ENCODE results near the gene GSK3B. TPM values are rescaled to one million over a fixed set of nuclear protein-coding genes. Genes with fewer than 3 reads are reported as not detected.

GSK3B gene
- total and polyA plus RNA-seq, 10 of the 15 experiments (the other 5 are each of a cell fraction or from before 2014, with no cell fraction given), result 8.5 to 49.8 (median 25.5) TPM

DNA sequence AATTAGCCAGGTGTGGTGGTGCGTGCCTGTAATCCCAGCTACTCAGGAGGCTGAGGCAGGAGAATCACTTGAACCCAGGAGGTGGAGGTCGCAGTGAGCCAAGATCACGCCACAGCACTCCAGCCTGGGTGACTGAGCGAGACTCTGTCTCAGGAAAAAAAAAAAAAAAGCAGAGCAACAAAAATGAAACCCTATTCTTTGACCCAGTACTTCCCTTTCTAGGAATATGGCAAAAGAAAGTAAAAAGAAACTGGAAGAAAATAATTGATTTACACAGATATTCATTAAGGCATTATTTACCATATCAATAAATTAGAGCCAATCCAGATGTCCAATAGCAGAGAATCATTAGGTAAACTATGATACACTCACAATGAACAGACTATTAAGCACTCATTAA lies 67.0 kb downstream of the GSK3B start (continued):
- TF ChIP-seq, protein P1, sequence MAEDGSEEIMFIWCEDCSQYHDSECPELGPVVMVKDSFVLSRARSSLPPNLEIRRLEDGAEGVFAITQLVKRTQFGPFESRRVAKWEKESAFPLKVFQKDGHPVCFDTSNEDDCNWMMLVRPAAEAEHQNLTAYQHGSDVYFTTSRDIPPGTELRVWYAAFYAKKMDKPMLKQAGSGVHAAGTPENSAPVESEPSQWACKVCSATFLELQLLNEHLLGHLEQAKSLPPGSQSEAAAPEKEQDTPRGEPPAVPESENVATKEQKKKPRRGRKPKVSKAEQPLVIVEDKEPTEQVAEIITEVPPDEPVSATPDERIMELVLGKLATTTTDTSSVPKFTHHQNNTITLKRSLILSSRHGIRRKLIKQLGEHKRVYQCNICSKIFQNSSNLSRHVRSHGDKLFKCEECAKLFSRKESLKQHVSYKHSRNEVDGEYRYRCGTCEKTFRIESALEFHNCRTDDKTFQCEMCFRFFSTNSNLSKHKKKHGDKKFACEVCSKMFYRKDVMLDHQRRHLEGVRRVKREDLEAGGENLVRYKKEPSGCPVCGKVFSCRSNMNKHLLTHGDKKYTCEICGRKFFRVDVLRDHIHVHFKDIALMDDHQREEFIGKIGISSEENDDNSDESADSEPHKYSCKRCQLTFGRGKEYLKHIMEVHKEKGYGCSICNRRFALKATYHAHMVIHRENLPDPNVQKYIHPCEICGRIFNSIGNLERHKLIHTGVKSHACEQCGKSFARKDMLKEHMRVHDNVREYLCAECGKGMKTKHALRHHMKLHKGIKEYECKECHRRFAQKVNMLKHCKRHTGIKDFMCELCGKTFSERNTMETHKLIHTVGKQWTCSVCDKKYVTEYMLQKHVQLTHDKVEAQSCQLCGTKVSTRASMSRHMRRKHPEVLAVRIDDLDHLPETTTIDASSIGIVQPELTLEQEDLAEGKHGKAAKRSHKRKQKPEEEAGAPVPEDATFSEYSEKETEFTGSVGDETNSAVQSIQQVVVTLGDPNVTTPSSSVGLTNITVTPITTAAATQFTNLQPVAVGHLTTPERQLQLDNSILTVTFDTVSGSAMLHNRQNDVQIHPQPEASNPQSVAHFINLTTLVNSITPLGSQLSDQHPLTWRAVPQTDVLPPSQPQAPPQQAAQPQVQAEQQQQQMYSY (CRISPR knock-in tag; IDR thresholded peaks at IDR 0.05), result no peak
- no peak for TF ChIP-seq SMC3 (IDR thresholded peaks at IDR 0.05; ENCODE audit: borderline replicate concordance, low read length)
- TF ChIP-seq CREB1 (IDR thresholded peaks at IDR 0.05; ENCODE audit: low read depth), result no peak
- TF ChIP-seq ETV6 (conservative IDR thresholded peaks at IDR 0.05 in 1 of 2, IDR thresholded peaks at IDR 0.05 in 1 of 2; ENCODE audit: borderline replicate concordance in 1 of 2, low read depth in 1 of 2), result no peak
- TF ChIP-seq NR2F1 (conservative IDR thresholded peaks at IDR 0.05), result no peak
- no peak for TF ChIP-seq POLR2A (IDR thresholded peaks at IDR 0.05; ENCODE audit: low read depth, low read length)
- no peak for TF ChIP-seq GABPA (IDR thresholded peaks at IDR 0.05; ENCODE audit: low read depth)

DNA sequence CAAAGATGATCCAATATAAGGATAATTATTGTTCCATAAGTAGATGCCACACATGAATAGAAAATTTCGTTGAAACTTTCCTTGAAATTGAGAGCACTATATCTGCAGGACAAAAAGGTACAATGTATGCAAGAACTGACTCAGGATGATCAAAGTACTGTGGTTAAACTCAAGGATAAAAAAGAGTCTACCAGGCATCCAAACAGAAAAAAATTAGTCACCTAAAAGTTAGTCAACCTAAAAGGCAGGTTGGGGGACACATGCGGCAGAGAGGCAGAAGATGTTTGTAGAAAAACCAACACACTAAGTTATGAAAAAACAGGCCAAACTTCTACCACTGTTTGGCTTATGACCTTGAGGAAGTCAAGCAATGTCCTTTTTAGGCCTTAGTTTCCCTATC lies 68.7 kb downstream of the GSK3B start:
- ChIA-PET SMC1A (ENCODE audit: uncharacterized antibody, unreplicated experiment) (no interaction called here), POLR2A (no interaction called here), CTCF (no interaction called here), RAD21 (ENCODE audit: unreplicated experiment) (no interaction called here)
- H4K20me1 ChIP-seq (ENCODE audit: control insufficient read depth, insufficient read depth), result no peaks in the 10 kb centered on the region
- DNase-seq (ENCODE audit: low read depth, low spot score) (no peak), ATAC-seq (peak; percentile 28), FAIRE-seq (no peak)
- in situ Hi-C loops (cut with MboI) (no loop called here), intact Hi-C loops (cut with micrococcal nuclease; ENCODE audit: unreplicated experiment) (no loop called here)
- H3K4me1 ChIP-seq (ENCODE audit: control insufficient read depth, insufficient read depth, low read length), result peaks cover 5% of the 10 kb centered on the region
- H2AFZ ChIP-seq (ENCODE audit: control insufficient read depth, low read depth, low read length), result no peak overlapping the region
- no peak overlapping the region for H3K9ac ChIP-seq (ENCODE audit: control insufficient read depth, insufficient read depth, low read length)
- no peak overlapping the region for H3K4me3 ChIP-seq
- no peaks in the 10 kb centered on the region; the same call in 2 of the 3 replicates for H3K9me3 ChIP-seq (replicated peaks; ENCODE audit: control insufficient read depth, insufficient read depth, low read length)
- H3K36me3 ChIP-seq (ENCODE audit: control insufficient read depth in 2 of 2, insufficient read depth in 2 of 2, low read length in 1 of 2), result no peaks in the 10 kb centered on the region; a peak in 1 of 4 replicates
- no peak overlapping the region for H3K4me2 ChIP-seq (ENCODE audit: control insufficient read depth, insufficient read depth)
- no peaks in the 10 kb centered on the region for H3K27me3 ChIP-seq (replicated peaks in 1 of 2; ENCODE audit: control insufficient read depth in 2 of 2, insufficient read depth in 2 of 2, low read length in 1 of 2)
- BruUV-seq (replicated peaks), result no TSS peak
- WGBS (ENCODE audit: insufficient coverage, insufficient replicate concordance, low lambda C conversion rate, missing lambda C conversion rate), result 2% methylated on average over 2 of the region's 2 CpGs
- H3K27ac ChIP-seq (ENCODE audit: control insufficient read depth, insufficient read depth), result no peak overlapping the region
- peaks cover 86% of the 10 kb centered on the region for H3K79me2 ChIP-seq (ENCODE audit: control insufficient read depth, insufficient read depth, low read length)
- TF ChIP-seq ZSCAN29 (IDR thresholded peaks at IDR 0.05) (no peak), RELA (IDR thresholded peaks at IDR 0.05; ENCODE audit: borderline replicate concordance, partially characterized antibody) (no peak), WRNIP1 (IDR thresholded peaks at IDR 0.05; ENCODE audit: borderline replicate concordance, low read depth, low read length) (no peak), TCF3 (IDR thresholded peaks at IDR 0.05; ENCODE audit: borderline replicate concordance, insufficient read depth, low read depth, low read length) (no peak), TAF1 (IDR thresholded peaks at IDR 0.05; ENCODE audit: borderline replicate concordance, low read depth, low read length) (no peak), SMARCA5 (IDR thresholded peaks at IDR 0.05) (no peak), ELK1 (IDR thresholded peaks at IDR 0.05; ENCODE audit: low read depth, low read length) (no peak), CHD2 (IDR thresholded peaks at IDR 0.05; ENCODE audit: borderline replicate concordance, low read depth, low read length) (no peak)
- TF ChIP-seq, protein P2, sequence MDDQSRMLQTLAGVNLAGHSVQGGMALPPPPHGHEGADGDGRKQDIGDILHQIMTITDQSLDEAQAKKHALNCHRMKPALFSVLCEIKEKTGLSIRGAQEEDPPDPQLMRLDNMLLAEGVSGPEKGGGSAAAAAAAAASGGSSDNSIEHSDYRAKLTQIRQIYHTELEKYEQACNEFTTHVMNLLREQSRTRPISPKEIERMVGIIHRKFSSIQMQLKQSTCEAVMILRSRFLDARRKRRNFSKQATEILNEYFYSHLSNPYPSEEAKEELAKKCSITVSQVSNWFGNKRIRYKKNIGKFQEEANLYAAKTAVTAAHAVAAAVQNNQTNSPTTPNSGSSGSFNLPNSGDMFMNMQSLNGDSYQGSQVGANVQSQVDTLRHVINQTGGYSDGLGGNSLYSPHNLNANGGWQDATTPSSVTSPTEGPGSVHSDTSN (IDR thresholded peaks at IDR 0.05; ENCODE audit: insufficient replicate concordance, low read depth, low read length), result no peak
